AG09309 (cell line): ENCODE measurements around the gene ZNF786.

Experiments
- DNase-seq: peaks from one replicate; pipeline ENCODE4 v3.0.0-alpha.2; 2010; ENCODE audit warnings: low read depth
- H3K4me3 ChIP-seq: 2 replicates; pipeline ENCODE4 v1.5.1; 2011; ENCODE audit warnings: mild to moderate bottlenecking, low read depth, low read length, moderate library complexity; ENCODE audit not compliant: control insufficient read depth
- CTCF ChIP-seq: IDR thresholded peaks from 2 replicates; pipeline ENCODE4 v1.5.1; 2011; ENCODE audit warnings: mild to moderate bottlenecking, low read depth, low read length, inconsistent platforms; ENCODE audit not compliant: insufficient read depth, control insufficient read depth; ENCODE audit errors: missing control alignments

ZNF786 gene

GRCh38 chr7:149084407-149084806 is 6.1 kb downstream of the ZNF786 start:
- TF ChIP-seq CTCF, result no peak
- H3K4me3 ChIP-seq, result no peak overlapping the region
- DNase-seq, result no peak

- no peak overlapping the region for H3K4me3 ChIP-seq
- no peak for TF ChIP-seq CTCF
- no peak for DNase-seq
Observed at GRCh38 chr7:149081914-149082313, 8.6 kb downstream of the ZNF786 start.

GRCh38 chr7:149077594-149077993 is 12.9 kb downstream of the ZNF786 start:
- no peak overlapping the region for H3K4me3 ChIP-seq
- TF ChIP-seq CTCF, result no peak
- no peak for DNase-seq

GRCh38 chr7:149075286-149075685 is 15.2 kb downstream of the ZNF786 start:
- no peak overlapping the region for H3K4me3 ChIP-seq
- no peak for TF ChIP-seq CTCF
- no peak for DNase-seq

GRCh38 chr7:149074116-149074885 is 16.2 kb downstream of the ZNF786 start:
- DNase-seq, result no peak
- no peak overlapping the region for H3K4me3 ChIP-seq
- TF ChIP-seq CTCF, result no peak

GRCh38 chr7:149072438-149072775 is 18.1 kb downstream of the ZNF786 start:
- DNase-seq, result no peak
- TF ChIP-seq CTCF, result no peak
- H3K4me3 ChIP-seq, result no peak overlapping the region

GRCh38 chr7:149071641-149072437 is 18.7 kb downstream of the ZNF786 start:
- no peak overlapping the region for H3K4me3 ChIP-seq
- no peak for TF ChIP-seq CTCF
- DNase-seq, result no peak
